H9 (cell line): ENCODE results near the gene PGBD1. TPM values are rescaled to one million over a fixed set of nuclear protein-coding genes. Genes with fewer than 3 reads are reported as not detected.

ENCODE experiments used
- DNase-seq: peaks from one replicate; pipeline ENCODE4 v3.0.0-alpha.2; 2017
- H2AFZ ChIP-seq: one replicate; pipeline ENCODE4 v1.6.1; 2013; ENCODE audit warnings: mild to moderate bottlenecking, low read length, control low read depth, moderate library complexity
- H2AK5ac ChIP-seq: 2 replicates; pipeline ENCODE4 v1.6.1; 2013; ENCODE audit warnings: low read length, control low read depth, mixed read lengths; ENCODE audit not compliant: insufficient read length
- H2BK120ac ChIP-seq: one replicate; pipeline ENCODE4 v1.6.1; 2013; ENCODE audit warnings: low read depth, mild to moderate bottlenecking, low read length, control low read depth, inconsistent platforms; ENCODE audit not compliant: poor library complexity, severe bottlenecking
- H2BK12ac ChIP-seq: 2 replicates; pipeline ENCODE4 v1.6.1; 2013; ENCODE audit warnings: low read length, control low read depth, mixed read lengths, low read depth; ENCODE audit not compliant: insufficient read length
- H2BK15ac ChIP-seq: 2 replicates; pipeline ENCODE4 v1.6.1; 2013; ENCODE audit warnings: low read depth, low read length, control low read depth
- H2BK20ac ChIP-seq: one replicate; pipeline ENCODE4 v1.6.1; 2013; ENCODE audit warnings: low read depth, mild to moderate bottlenecking, low read length, control low read depth, inconsistent platforms; ENCODE audit not compliant: poor library complexity, severe bottlenecking
- H2BK5ac ChIP-seq: 2 replicates; pipeline ENCODE4 v1.6.1; 2013; ENCODE audit warnings: low read length, control low read depth, mixed read lengths; ENCODE audit not compliant: insufficient read length
- H3K14ac ChIP-seq: 2 replicates; pipeline ENCODE4 v1.6.1; 2013; ENCODE audit warnings: low read length, control low read depth; ENCODE audit not compliant: insufficient read depth
- H3K18ac ChIP-seq: 2 replicates; pipeline ENCODE4 v1.6.1; 2013; ENCODE audit warnings: low read depth, mild to moderate bottlenecking, mixed read lengths, low read length, control low read depth; ENCODE audit not compliant: insufficient read length
- H3K23ac ChIP-seq: 2 replicates; pipeline ENCODE4 v1.6.1; 2013; ENCODE audit warnings: low read length, control low read depth, mixed read lengths, low read depth; ENCODE audit not compliant: insufficient read length
- H3K23me2 ChIP-seq: 2 replicates; pipeline ENCODE4 v1.6.1; 2013; ENCODE audit warnings: low read depth, mild to moderate bottlenecking, mixed read lengths, low read length, control low read depth; ENCODE audit not compliant: insufficient read length, poor library complexity, severe bottlenecking
- H3K27ac ChIP-seq: 2 replicates; pipeline ENCODE4 v1.5.1; 2013; ENCODE audit warnings: low read length, control low read depth, mixed read lengths, low read depth; ENCODE audit not compliant: insufficient read length
- H3K27me3 ChIP-seq: 2 replicates; pipeline ENCODE4 v1.6.1; 2013; ENCODE audit warnings: low read length, control low read depth, inconsistent platforms; ENCODE audit not compliant: insufficient read depth
- H3K4ac ChIP-seq: 2 replicates; pipeline ENCODE4 v1.6.1; 2013; ENCODE audit warnings: low read depth, mild to moderate bottlenecking, control low read depth, inconsistent platforms, low read length, moderate library complexity
- H3K4me1 ChIP-seq: 2 replicates; pipeline ENCODE4 v1.6.1; 2013; ENCODE audit warnings: low read length, control low read depth, inconsistent platforms; ENCODE audit not compliant: insufficient read depth
- H3K4me2 ChIP-seq: 2 replicates; pipeline ENCODE4 v1.6.1; 2013; ENCODE audit warnings: low read length, control low read depth, mixed read lengths; ENCODE audit not compliant: insufficient read length, insufficient read depth
- H3K56ac ChIP-seq: 2 replicates; pipeline ENCODE4 v1.6.1; 2013; ENCODE audit warnings: low read depth, mild to moderate bottlenecking, mixed read lengths, low read length, control low read depth; ENCODE audit not compliant: insufficient read length
- H3K79me1 ChIP-seq: 2 replicates; pipeline ENCODE4 v1.6.1; 2013; ENCODE audit warnings: low read depth, mild to moderate bottlenecking, moderate library complexity, low read length, control low read depth, inconsistent platforms; ENCODE audit not compliant: insufficient read depth, poor library complexity, severe bottlenecking
- H3K79me2 ChIP-seq: 2 replicates; pipeline ENCODE4 v1.6.1; 2013; ENCODE audit warnings: low read length, control low read depth, inconsistent platforms; ENCODE audit not compliant: insufficient read depth
- H3K9ac ChIP-seq: 2 replicates; pipeline ENCODE4 v1.6.1; 2013; ENCODE audit warnings: low read length, control low read depth, mixed read lengths; ENCODE audit not compliant: insufficient read length; ENCODE audit errors: extremely low read depth
- H3K9me3 ChIP-seq: one replicate; pipeline ENCODE4 v1.6.1; 2013; ENCODE audit warnings: low read depth, low read length, inconsistent platforms; ENCODE audit not compliant: control insufficient read depth
- H3T11ph ChIP-seq: one replicate; pipeline ENCODE4 v1.6.1; 2013; ENCODE audit warnings: mild to moderate bottlenecking, low read length, control low read depth, inconsistent platforms
- H4K20me1 ChIP-seq: one replicate; pipeline ENCODE4 v1.6.1; 2013; ENCODE audit not compliant: control insufficient read depth, insufficient read length, insufficient read depth
- H4K5ac ChIP-seq: 2 replicates; pipeline ENCODE4 v1.6.1; 2013; ENCODE audit warnings: low read depth, mild to moderate bottlenecking, mixed read lengths, low read length, control low read depth; ENCODE audit not compliant: insufficient read length
- H4K8ac ChIP-seq: replicated peaks from 2 replicates; pipeline ENCODE4 v1.6.1; 2013; ENCODE audit warnings: low read length, control low read depth, mixed read lengths, low read depth; ENCODE audit not compliant: insufficient read length
- H4K91ac ChIP-seq: 2 replicates; pipeline ENCODE4 v1.6.1; 2013; ENCODE audit warnings: low read depth, mild to moderate bottlenecking, moderate library complexity, mixed read lengths, low read length, control low read depth; ENCODE audit not compliant: insufficient read length
- H3K27ac Mint-ChIP-seq, 3 experiments: 2 replicates in 2 of 3; 3 replicates in 1 of 3; pipeline ENCODE4 v1.8.0; 2020 to 2021; ENCODE audit warnings: mixed read lengths in 3 of 3, mild to moderate bottlenecking in 1 of 3, moderate library complexity in 1 of 3
- H3K27me3 Mint-ChIP-seq: 2 replicates; pipeline ENCODE4 v1.8.0; 2021; ENCODE audit warnings: low read depth, mild to moderate bottlenecking, moderate library complexity, mixed read lengths
- H3K36me3 Mint-ChIP-seq, 3 experiments: 2 replicates in 2 of 3; 3 replicates in 1 of 3; pipeline ENCODE4 v1.8.0; 2020 to 2021; ENCODE audit warnings: low read depth in 3 of 3, mixed read lengths in 3 of 3; ENCODE audit not compliant: insufficient read depth in 1 of 3
- H3K4me1 Mint-ChIP-seq, 2 experiments: 2 replicates each; pipeline ENCODE4 v1.8.0; 2020; ENCODE audit warnings: mixed read lengths in 2 of 2
- H3K4me3 Mint-ChIP-seq, 2 experiments: 2 replicates in 1 of 2; 3 replicates in 1 of 2; pipeline ENCODE4 v1.8.0; 2020 to 2021; ENCODE audit warnings: mild to moderate bottlenecking in 2 of 2, mixed read lengths in 2 of 2, moderate library complexity in 1 of 2
- H3K9me3 Mint-ChIP-seq, 2 experiments: 2 replicates in 1 of 2; 3 replicates in 1 of 2; pipeline ENCODE4 v1.8.0; 2020; ENCODE audit warnings: mild to moderate bottlenecking in 2 of 2, mixed read lengths in 2 of 2, moderate library complexity in 1 of 2
- WGBS: extraction: QIAGEN DNeasy Blood & Tissue Kit; methylation state at CpG from one replicate; pipeline ENCODE4 v1.1.7; 2013; ENCODE audit warnings: missing lambda C conversion rate, low lambda C conversion rate, mixed read lengths; ENCODE audit not compliant: insufficient read length; ENCODE audit errors: extremely low coverage; 5-methylcytosine and 5-hydroxymethylcytosine counted together
- total RNA-seq: library from RNA; stranded (reverse); gene quantifications from 2 replicates; pipeline ENCODE4 v1.2.1, GENCODE V29; 2021
- TF ChIP-seq, protein P1 (sequence below): fragments of 200-600 bp; sonication (generic); conservative IDR thresholded peaks from 3 replicates; pipeline ENCODE4 v1.8.0; 2021; ENCODE audit warnings: antibody characterized with exemption, mild to moderate bottlenecking

The PGBD1 gene
- total RNA-seq, 1 experiment from 2014 or later, result 10.1 TPM

DNA sequence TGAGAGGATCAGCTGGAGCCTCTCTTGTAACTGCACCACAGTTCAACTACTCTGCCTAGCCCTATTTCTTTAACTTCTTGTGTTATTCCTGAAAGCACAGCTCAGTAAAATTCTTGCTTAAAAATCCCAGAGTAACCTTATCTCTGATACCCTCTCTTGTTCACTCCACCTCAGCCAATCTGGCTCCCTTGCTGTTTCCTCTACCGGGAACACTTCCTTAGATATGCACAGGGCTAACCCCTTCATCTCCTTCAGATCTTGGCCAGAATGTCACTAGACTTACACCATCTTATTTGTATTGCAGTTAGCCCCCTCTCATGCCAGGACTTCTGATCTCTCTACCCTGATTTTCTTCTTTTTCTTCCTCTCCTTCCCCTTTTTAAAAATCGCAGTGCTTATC lies 65.7 kb downstream of the PGBD1 start:
- no peak overlapping the region for H4K5ac ChIP-seq
- H3K4ac ChIP-seq, result no peak overlapping the region
- H2BK15ac ChIP-seq, result no peak overlapping the region
- no peak overlapping the region for H4K8ac ChIP-seq
- no peaks in the 10 kb centered on the region; the same call in 1 of the 2 replicates for H3K27me3 ChIP-seq
- H2AFZ ChIP-seq, result no peak overlapping the region
- no peak overlapping the region for H3K23ac ChIP-seq
- Mint-ChIP-seq H3K4me1 (peaks cover 13 to 18% of the 10 kb centered on the region in 2 experiments), H3K27me3 (peaks cover 27% of the 10 kb centered on the region), H3K36me3 (peaks cover 0 to 3% (median 2%) of the 10 kb centered on the region in 3 experiments; a peak in 4 of 7 replicates), H3K9me3 (no peaks in the 10 kb centered on the region; a peak in 2 of 5 replicates), H3K27ac (no peak overlapping the region; a peak in 1 of 7 replicates), H3K4me3 (no peak overlapping the region; a peak in 1 of 5 replicates)
- H3K9ac ChIP-seq, result no peak overlapping the region
- no peak overlapping the region for H3T11ph ChIP-seq
- H3K79me2 ChIP-seq, result peaks cover 3% of the 10 kb centered on the region; the same call in 1 of the 2 replicates
- peaks cover 6% of the 10 kb centered on the region for H3K79me1 ChIP-seq
- H2AK5ac ChIP-seq, result no peak overlapping the region
- H3K18ac ChIP-seq, result no peak overlapping the region
- H2BK5ac ChIP-seq, result no peak overlapping the region
- H3K9me3 ChIP-seq, result no peaks in the 10 kb centered on the region
- H3K4me1 ChIP-seq, result peaks cover 3% of the 10 kb centered on the region; the same call in 1 of the 2 replicates
- H3K56ac ChIP-seq, result no peak overlapping the region
- no peak for DNase-seq
- WGBS, result no CpG with 5 or more reads among the region's 2 CpGs
- no peaks in the 10 kb centered on the region for H4K20me1 ChIP-seq
- no peak overlapping the region for H2BK120ac ChIP-seq
- TF ChIP-seq, protein P1, sequence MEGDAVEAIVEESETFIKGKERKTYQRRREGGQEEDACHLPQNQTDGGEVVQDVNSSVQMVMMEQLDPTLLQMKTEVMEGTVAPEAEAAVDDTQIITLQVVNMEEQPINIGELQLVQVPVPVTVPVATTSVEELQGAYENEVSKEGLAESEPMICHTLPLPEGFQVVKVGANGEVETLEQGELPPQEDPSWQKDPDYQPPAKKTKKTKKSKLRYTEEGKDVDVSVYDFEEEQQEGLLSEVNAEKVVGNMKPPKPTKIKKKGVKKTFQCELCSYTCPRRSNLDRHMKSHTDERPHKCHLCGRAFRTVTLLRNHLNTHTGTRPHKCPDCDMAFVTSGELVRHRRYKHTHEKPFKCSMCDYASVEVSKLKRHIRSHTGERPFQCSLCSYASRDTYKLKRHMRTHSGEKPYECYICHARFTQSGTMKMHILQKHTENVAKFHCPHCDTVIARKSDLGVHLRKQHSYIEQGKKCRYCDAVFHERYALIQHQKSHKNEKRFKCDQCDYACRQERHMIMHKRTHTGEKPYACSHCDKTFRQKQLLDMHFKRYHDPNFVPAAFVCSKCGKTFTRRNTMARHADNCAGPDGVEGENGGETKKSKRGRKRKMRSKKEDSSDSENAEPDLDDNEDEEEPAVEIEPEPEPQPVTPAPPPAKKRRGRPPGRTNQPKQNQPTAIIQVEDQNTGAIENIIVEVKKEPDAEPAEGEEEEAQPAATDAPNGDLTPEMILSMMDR, result no peak
- H4K91ac ChIP-seq, result no peak overlapping the region
- H3K14ac ChIP-seq, result no peak overlapping the region
- H2BK12ac ChIP-seq, result no peak overlapping the region
- no peak overlapping the region for H2BK20ac ChIP-seq
- peaks cover 8% of the 10 kb centered on the region for H3K23me2 ChIP-seq
- H3K4me2 ChIP-seq, result no peak overlapping the region
- no peak overlapping the region for H3K27ac ChIP-seq
